SU-DHL-6 (cell line): ENCODE measurements around the gene SELENOK.

Experiments
- CTCF ChIP-seq: fragments of 200-600 bp; sonication (generic); IDR thresholded peaks from one replicate; pipeline ENCODE4 v1.5.1; 2017; ENCODE audit warnings: antibody characterized with exemption, mild to moderate bottlenecking, low read length, moderate library complexity; ENCODE audit not compliant: insufficient read depth, poor library complexity, severe bottlenecking
- EZH2phosphoT487 ChIP-seq: fragments of 200-600 bp; sonication (generic), shearing (Covaris generic); conservative IDR thresholded peaks from 2 replicates; pipeline ENCODE4 v1.6.1; 2018; ENCODE audit warnings: mild to moderate bottlenecking, antibody characterized with exemption, low read length, moderate library complexity, mixed read lengths

DNA sequence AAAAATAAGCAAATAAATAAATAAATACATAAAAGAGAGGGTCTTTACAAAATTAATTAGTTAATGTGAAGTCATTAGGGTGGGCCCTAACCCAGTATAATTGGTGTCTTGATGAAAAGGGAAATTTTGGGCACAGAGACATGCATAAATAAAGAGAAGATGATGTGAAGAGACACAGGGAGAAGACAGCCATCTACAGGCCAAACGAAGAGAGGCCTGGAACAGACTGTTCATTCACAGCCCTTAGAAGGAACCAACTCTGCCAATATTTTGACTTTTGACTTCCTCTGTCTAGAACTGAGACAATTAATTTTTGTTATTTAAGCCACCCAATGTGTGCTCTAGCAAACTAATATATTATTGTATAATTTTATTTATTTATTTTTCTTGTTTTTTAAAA, 29.6 kb upstream of the SELENOK start:
- TF ChIP-seq CTCF: peak; percentile 37
- TF ChIP-seq EZH2phosphoT487: no peak
